GM19328 (cell line): ENCODE data around the gene RUNX2.

Experiments
- ATAC-seq: cut with Tn5 transposase; IDR thresholded peaks from one replicate; pipeline ENCODE4 v1.9.1; 2021; ENCODE audit warnings: mild to moderate bottlenecking, moderate library complexity; ENCODE audit not compliant: unreplicated experiment

Gene RUNX2

DNA sequence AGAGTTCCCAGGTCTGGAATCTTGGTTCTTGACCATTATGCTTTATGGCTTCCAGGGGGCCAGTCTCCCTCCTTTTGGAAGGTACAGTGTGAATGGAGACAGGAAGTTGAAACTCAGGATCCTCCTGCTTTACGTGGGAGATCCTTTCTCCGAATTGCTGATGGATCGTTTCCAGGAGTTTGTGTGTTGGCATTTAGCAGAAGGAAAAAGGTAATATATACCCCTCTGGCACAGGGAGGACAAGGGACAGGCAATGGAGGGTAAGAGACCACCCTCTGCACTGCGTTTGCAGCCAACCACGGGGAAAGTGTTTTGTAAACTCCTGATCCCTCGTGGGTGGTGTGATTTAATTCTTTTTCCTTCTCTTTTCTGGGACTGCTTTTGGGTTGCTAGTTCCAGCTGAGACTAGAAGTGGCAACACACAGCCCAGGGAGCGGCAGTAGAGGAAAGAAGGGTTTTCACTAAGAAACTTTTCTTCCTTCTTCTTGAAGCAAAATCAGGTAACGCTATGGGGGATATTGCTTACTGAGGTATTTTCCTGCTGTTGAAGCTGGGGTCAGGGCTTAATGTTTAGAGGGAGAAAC, 307.2 kb downstream of the RUNX2 start:
- ATAC-seq = no peak

DNA sequence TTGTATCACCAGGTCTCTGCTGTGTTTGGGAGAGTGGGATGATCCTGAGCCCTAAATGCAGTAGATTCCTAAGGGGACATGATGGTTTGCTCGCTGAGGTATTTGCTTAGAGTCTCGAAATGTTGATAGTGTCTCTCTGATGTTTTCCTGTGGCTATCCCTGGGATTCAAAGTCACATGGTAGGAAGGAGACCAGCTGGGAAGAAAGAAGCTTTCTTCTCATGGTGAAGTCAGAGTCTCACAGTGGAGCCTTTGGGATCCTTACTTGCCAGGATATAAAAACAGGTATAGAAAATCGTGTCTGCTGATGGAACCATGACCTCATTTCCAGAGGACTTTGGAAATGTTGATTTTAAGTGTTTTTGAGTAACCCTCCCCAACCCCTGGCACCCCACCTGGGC, 308.9 kb downstream of the RUNX2 start:
- no peak for ATAC-seq

DNA sequence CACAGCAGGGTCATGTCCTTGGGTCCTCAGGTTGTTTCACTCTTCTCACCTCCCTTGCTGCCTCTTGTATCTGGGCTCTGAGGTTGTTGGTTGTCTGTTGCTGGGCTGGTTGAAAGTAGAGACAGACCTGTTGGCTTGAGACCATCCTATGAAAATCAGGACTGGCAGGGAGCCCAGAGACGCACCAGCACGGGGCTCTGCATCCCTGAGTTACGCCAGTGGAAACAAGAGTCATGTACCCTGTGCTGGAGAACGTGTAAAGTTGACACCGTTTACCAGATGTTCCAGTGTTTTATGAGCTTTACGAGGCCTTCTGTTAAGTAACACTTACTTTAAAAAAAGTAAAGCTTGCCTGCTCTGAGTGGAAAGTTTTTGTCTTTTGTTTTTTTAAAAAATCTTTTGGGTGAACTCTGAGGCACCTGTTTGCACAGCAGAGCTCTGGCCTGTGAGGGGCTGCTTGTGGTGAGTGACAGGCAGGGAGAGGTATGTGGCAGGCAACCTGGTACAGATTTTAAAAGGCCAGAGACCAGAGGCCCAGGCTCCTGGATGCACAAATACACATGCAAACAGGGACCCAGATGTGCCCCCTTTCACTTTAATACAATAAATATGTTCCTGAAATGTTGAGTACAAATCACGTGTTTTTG, 309.6 kb downstream of the RUNX2 start:
- no peak for ATAC-seq

GRCh38 chr6:45640081-45640491, 312.0 kb downstream of the RUNX2 start:
- ATAC-seq = no peak

DNA sequence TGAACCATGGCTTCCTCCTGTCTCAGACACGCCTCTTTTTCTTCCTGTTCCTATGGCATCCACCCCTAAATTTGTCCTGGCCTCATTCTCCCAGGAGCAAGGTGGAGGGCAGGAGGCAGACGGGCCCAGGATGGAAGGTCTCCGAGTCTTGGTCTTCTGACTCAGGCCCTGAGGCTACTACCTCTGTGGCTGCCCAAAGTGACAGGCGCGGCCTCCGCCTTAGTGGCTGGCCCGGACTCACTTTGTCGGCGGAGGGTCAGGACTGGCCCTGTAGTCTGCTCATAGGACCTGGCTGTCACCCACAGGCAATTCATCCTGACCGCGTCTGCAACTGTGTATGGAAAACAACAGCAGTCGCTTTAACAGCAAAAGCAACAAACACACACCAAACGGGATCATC, 312.7 kb downstream of the RUNX2 start:
- ATAC-seq = no peak

DNA sequence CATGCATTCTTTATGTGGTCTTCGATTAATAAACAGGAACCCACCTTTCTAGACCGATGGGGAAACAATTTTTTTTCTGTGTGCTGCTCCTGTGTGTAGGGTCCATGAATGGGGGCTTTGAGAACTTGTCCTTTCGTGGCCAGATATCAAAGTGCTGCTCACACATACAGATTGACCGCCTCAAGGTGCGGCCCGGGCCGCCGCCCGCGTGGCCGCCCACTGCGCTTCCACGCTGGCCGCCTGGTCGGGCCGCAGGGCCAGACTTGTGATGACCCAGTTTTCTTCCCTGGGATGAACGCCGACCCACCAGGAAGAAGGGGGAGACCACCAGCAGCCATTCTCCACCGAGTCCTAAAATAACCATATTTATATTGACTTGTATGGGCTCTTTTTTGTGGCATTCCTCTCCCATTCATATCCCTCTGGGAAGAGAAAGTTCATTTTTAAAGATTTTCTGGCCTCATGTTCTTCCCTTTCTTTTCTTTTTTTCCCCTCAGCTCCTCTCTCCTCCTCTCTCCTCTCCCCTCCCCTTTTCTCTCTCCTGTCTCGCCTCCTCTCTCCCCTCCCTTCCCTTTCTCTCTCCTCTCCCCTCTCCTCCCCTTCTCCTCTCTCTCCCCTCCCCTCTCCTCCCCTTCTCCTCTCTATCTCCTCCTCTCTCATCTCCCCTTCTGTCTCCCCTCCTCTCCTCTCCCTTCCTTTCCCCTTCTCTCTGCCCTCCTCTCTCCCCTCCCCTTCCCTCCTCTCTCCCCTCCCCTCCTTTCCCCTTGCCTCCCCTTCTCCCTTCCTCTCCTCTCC, 314.4 kb downstream of the RUNX2 start:
- ATAC-seq = no peak

DNA sequence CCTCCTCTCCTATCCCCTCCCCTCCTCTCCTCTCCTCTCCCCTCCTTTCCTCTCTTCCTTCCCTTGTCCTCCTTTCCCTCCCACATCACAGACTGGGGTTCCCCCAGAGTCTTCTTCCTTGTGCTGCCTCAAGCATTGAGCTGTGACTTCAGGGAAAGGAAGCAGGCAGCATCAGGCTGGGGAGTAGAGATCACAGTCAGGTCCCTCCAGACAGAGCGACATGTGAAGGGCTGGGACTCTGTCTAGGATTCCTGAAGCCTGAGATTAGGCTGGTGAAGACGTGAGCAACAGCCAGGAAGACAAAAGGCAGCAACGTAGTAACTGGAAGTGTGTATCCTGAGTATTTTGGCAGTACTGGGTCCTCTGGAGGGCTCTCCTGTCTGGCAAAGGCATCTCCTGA, 315.0 kb downstream of the RUNX2 start:
- ATAC-seq = no peak

DNA sequence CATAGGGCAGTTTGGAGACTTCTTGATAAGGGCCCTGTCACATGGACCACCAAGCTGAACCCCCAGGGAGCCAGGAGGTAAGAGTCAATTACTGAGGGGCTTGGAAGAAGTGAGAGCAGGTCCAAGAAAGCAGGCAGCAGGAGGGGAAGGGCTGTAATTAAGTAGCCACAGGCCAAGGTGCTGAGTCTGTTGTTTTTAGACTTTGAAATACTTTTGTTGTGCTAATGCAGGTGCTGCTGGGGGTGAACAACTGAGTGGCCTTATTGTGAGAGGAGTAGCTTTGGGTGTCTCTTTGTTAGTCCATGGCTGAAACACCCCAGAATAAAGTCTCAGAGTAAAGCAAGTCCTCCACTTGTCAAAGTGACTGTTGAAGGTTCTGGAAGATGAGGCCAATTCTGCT, 316.6 kb downstream of the RUNX2 start:
- no peak for ATAC-seq

GRCh38 chr6:45645302-45645701, 317.2 kb downstream of the RUNX2 start:
- ATAC-seq = no peak

GRCh38 chr6:45647341-45648261, 319.5 kb downstream of the RUNX2 start:
- ATAC-seq = no peak

DNA sequence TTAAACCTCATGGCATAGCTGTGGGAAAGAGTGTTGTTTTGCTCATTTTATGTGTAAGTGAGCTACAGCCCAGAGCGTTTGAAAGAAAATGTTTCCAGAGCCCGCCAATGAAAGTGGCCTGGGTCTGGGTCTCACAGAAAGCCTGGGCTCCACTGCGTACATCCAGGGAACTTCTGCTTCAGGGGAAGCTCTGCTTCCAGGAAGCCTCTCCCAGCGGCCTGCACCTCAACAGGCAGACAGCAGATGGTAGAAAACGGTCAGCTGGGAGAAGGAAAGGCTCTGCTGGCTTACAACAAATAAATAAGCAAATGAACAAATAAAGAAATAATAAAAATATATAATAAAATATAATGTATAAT, 320.1 kb downstream of the RUNX2 start:
- ATAC-seq = no peak

- no peak for ATAC-seq
These were observed 322.5 kb downstream of the RUNX2 start for GRCh38 chr6:45650524-45651135.

- no peak for ATAC-seq
These were observed 323.2 kb downstream of the RUNX2 start for GRCh38 chr6:45651301-45651700.

GRCh38 chr6:45652416-45652815, 324.3 kb downstream of the RUNX2 start:
- no peak for ATAC-seq

- ATAC-seq = no peak
These were observed 325.2 kb downstream of the RUNX2 start for GRCh38 chr6:45653117-45653883.

GRCh38 chr6:45654673-45655072, 326.5 kb downstream of the RUNX2 start:
- no peak for ATAC-seq

DNA sequence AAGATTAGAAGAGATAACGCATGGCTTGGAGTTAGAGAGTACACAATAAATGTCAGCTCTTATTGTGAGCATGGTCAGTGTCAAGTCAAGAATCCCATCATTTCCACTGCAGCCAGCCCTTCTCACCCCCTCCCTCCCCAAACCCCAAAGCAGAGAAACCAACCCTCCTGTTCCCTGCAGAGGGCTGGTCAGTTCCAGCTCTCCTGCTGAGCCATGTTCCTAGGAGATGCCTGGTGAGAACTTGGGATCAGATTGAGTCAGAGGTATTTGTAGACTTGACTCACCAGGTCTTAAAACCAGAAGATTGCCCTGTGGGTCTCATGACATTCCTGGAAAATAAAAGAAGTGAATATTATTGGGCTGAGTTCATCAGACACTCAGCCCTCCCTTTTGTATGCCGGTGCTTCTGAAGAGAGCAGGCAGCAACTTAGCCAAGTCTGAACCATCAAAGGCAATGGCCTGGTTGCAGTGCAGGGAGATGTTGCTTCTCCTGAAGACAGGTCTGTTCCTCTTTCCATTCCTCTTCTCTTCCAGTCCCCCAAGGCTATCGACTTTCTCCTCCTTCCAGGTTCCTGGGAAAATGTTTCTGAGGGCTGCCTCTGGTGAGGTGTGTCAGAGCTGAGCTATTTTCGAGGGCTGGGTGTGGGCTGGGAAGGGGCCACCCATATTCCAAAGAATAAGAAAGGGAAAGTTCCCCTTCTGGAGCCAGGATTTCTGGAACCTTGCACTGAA, 327.8 kb downstream of the RUNX2 start:
- ATAC-seq = no peak

DNA sequence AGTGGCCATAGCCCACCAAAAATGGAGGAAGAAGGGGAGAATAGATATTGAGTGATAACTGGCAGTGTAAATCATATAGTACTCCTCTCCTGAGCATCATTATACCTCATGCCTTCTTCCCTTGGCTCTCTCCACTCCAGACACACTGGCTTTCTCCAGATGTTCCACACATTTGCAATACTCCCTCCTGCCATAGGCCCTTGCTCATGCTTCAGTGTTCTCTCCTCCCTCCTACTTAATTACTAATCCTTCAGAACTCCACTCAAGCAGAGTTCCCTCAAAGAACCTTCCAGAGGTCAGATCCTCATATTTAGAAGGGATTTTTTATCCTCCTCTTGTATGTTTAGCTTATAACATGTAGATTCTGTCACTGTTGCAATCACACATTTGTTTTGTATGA, 329.1 kb downstream of the RUNX2 start:
- ATAC-seq = no peak

DNA sequence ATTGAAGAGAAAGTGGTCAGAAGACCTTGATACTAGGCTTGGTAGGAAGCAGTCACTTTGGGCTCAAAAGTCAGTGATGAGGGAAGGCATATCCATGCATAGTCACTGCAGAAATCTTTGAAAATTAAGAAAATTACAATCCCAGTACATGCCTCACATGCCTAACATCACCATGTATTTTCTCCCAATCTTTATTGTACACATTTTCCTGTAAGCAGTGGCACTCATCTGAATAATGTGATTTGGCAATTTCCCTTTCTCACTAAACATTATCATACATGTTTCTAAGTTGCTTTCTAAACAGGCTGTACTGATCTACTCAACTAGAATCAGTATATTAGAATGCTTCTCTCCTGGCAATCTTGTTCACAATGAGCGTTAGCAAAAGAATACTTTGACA, 330.3 kb downstream of the RUNX2 start:
- ATAC-seq = no peak
